MG63 (cell line): ENCODE measurements around the gene ZNF385B. TPM values are rescaled to one million over a fixed set of nuclear protein-coding genes. Genes with fewer than 3 reads are reported as not detected.

ENCODE experiments used
- DNase-seq: peaks from one replicate; pipeline ENCODE4 v3.0.0-alpha.2; 2020
- H3K27me3 ChIP-seq: fragments of 250-450 bp; sonication (Bioruptor Pico); 2 replicates; pipeline ENCODE4 v1.5.1; 2020; ENCODE audit warnings: mild to moderate bottlenecking, moderate library complexity
- H3K36me3 ChIP-seq: fragments of 250-450 bp; sonication (Bioruptor Pico); 2 replicates; pipeline ENCODE4 v1.5.1; 2020; ENCODE audit warnings: mild to moderate bottlenecking, moderate library complexity
- H3K4me3 ChIP-seq: fragments of 250-450 bp; sonication (Bioruptor Pico); 2 replicates; pipeline ENCODE4 v1.5.1; 2020; ENCODE audit warnings: mild to moderate bottlenecking, moderate library complexity
- H3K9me3 ChIP-seq: fragments of 250-450 bp; sonication (Bioruptor Pico); 2 replicates; pipeline ENCODE4 v1.5.1; 2020; ENCODE audit warnings: mild to moderate bottlenecking, moderate library complexity
- total RNA-seq: library from RNA; depleted of rRNA; stranded (reverse); fragments of >200 nt; shearing (Covaris generic); gene quantifications from 2 replicates; pipeline ENCODE4 v1.2.3, GENCODE V29; 2014; ENCODE audit warnings: low replicate concordance

Gene ZNF385B
- total RNA-seq, 1 experiment from 2014 or later = not detected

DNA sequence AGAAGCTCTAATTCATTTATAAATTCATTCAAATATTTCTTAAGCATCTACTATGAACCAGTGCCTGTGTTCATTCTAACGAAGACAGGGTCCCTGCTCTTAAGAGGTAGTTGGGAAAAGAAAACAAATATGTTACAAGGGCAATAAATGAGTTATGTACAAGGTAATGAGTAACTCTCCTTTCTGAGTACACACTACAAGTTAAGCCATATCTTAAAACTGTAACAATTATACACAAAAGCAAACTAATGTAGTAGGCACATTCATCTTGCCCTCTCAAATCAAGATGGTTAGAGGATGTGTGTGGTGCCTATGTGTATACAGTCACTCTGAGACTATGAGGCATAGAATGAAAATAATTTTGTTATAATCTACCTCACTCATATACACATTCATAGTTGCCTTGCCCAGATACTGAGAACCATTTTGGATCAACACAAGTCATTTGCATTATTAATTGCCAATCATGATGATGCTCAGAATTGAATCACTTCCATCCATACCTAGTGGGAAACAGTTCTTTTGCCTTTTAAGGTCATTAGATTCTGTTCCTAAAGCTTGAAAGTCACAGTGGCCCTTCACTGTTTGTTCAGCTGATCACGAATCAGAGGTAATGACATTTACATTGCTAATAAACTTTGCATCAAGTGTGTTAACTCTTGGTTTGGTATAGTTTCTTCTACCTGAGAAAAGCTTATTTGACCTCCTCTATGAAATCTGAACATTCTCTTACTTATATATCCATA is 283.1 kb downstream of the ZNF385B start:
- no peaks in the 10 kb centered on the region for H3K27me3 ChIP-seq
- H3K9me3 ChIP-seq = no peaks in the 10 kb centered on the region
- no peak for DNase-seq
- no peaks in the 10 kb centered on the region for H3K36me3 ChIP-seq
- no peak overlapping the region for H3K4me3 ChIP-seq

DNA sequence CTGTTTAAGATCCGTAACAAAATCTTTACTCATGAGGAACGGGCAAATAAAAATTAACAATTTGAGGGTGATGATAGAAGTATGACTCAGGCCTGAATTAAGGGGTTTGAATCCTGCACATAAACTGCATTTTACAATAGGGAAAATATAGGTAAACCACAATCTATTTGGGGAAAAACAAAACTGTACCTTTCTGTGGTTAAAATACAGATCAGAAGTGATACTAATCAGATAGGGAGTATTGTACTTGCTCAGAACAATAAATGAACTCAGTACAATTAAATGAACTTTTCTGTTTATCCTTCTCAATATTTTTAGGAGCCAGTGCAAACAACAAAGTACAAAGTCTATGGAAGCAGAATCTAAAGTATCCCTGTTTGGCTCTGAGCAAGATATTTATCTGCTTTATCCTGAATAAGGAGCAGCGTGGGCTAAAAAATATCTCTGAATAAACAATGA is 287.3 kb downstream of the ZNF385B start:
- Histone ChIP-seq H3K36me3 (no peaks in the 10 kb centered on the region), H3K9me3 (no peaks in the 10 kb centered on the region), H3K4me3 (no peak overlapping the region), H3K27me3 (no peaks in the 10 kb centered on the region)
- no peak for DNase-seq

DNA sequence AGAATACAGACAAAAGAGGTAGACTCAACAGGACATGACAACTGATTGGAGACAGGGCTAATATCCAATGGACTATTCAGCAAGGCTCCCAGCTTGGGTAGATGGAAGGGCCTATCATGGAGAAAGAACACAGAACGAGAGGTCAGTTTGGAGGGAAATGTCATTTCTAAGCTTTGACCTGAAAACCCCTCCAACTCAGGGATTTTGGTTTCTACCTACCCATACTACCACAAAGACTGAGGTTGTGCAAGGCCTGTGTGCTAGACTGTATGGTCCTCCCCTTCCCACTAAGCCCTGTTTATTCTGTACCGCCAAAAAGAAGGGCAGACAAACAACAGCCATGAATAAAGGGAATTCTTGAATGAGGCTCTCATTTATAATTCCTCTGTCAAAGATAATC is 288.9 kb downstream of the ZNF385B start:
- no peaks in the 10 kb centered on the region for H3K27me3 ChIP-seq

DNA sequence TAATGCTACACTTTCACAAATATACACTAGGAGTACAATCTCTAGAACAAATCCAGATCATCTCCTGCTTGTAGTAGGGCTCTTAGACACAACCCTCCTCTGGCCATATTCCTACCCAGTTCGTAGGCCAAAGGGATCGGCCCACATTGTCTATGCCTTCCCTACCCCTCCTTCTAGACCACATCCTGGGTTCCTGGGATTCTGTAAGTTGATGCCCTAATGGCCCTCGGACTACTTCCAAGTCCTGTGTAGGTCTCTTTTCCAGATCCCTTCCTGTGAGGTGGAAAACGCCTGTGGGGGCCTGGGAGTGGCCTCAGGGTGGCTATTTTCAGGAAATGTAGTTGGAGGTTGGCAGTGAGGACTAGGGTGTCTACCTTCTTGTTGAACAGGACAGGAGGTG is 289.7 kb downstream of the ZNF385B start:
- Histone ChIP-seq H3K27me3 (no peaks in the 10 kb centered on the region), H3K36me3 (no peaks in the 10 kb centered on the region), H3K4me3 (no peak overlapping the region), H3K9me3 (no peaks in the 10 kb centered on the region)
- no peak for DNase-seq

More for the DNA sequence above, 288.9 kb downstream of the ZNF385B start:
- no peaks in the 10 kb centered on the region for H3K9me3 ChIP-seq
- no peak for DNase-seq
- no peaks in the 10 kb centered on the region for H3K36me3 ChIP-seq
- no peak overlapping the region for H3K4me3 ChIP-seq

DNA sequence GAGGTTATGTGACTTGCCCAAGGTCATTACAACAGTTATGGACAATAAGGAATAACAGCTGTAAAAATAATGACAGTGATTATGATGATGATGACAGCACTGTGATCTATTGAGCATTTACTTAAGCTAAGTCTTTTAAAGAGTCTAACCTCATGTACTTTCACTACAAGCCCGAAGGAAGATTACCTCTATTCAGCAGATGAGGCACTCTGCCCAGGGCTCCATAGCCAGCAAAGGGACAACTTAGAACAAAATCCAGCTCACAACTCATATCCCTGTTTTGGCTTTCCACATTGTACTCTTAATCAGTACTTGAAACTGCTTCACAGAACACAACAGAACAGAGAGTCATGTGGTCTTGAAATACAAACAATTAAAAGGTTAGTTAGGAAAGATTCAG is 290.2 kb downstream of the ZNF385B start:
- Histone ChIP-seq H3K9me3 (no peaks in the 10 kb centered on the region), H3K36me3 (no peaks in the 10 kb centered on the region), H3K4me3 (no peak overlapping the region), H3K27me3 (no peaks in the 10 kb centered on the region)
- DNase-seq = no peak

DNA sequence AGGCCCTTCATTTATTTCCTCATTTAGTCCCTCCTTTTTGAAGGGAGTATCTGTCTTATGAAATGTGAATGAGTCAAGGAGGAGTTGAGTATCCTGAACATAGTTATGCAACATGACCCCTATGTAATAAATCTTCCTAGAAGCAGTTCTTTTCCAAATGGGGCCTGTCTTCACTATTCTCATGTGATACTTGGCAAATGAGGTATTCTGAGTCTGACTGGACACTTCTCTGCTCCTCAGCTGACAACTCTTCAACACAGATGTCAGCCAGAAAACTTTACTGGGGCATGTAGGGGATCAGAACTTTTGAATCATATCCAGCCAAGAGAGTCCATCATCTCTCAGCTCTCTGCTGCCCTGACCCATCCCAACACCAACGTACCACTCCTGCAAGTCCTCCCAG is 291.6 kb downstream of the ZNF385B start:
- DNase-seq = no peak
- Histone ChIP-seq H3K4me3 (no peak overlapping the region), H3K36me3 (no peaks in the 10 kb centered on the region), H3K9me3 (no peaks in the 10 kb centered on the region), H3K27me3 (no peaks in the 10 kb centered on the region)

DNA sequence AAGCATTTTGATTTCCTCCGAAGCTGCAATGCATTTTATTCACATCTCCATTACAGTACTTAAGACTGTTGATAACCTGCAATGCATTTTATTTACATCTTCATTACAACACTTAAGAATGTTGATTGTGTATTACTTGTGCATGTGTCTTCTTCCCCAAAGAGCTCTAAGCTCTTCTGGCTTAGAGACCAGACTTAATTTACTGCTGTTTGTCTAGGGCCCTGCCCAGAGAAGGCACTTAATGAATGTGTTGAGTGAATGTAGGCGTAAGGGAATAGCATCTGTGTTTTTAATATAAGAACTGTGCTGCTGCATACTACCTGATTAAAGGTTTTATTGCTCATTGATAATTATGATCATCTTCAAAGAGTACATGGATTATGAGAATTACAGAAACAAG is 295.6 kb downstream of the ZNF385B start:
- Histone ChIP-seq H3K27me3 (no peaks in the 10 kb centered on the region), H3K9me3 (no peaks in the 10 kb centered on the region), H3K4me3 (no peak overlapping the region), H3K36me3 (no peaks in the 10 kb centered on the region)
- DNase-seq = no peak

DNA sequence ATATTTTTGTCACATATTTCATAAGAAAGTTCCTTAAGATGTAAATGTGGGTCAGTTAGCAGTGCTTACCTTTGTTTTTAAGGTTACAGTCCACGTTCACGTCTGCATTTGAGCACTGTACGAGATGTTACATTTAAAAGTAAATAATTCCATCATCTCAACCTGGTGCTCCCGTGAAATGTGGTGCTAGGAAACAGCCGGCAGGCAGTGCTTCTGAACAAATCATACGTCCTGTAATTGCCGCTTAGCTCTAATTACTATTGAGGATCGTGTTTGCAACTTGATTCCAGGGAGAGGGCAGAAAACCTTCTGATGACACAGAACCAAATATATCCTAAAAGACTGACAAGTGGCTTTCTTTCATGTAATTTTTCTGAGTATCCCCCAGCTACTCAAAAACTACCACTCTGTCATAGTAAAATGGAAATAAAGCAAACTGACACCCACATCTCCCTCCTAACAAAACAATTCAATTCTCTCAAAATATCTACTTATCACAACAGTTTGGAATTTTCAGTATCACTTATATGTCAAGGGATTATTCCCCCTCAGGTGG is 299.0 kb downstream of the ZNF385B start:
- H3K9me3 ChIP-seq = no peaks in the 10 kb centered on the region
- H3K4me3 ChIP-seq = no peak overlapping the region
- no peaks in the 10 kb centered on the region for H3K27me3 ChIP-seq
- H3K36me3 ChIP-seq = no peaks in the 10 kb centered on the region
- DNase-seq = no peak

DNA sequence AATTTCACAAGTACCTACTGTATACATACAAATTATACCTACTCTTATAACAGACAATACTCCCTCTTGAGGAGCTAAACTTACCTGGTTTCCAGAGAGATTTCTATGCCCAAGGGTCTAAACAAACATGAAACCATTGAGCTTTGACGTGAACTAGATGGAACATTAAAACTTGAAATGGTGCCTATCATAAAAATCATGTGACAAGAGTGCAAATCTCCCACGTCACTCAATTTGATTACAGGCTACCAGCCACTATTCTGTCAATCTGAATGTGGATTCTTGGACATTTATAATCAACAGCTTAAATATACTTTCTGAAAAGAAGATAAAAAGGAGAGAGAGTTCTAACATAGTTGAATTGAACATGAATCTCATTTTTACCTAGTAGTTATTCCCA is 299.7 kb downstream of the ZNF385B start:
- Histone ChIP-seq H3K9me3 (no peaks in the 10 kb centered on the region), H3K4me3 (no peak overlapping the region), H3K27me3 (no peaks in the 10 kb centered on the region), H3K36me3 (no peaks in the 10 kb centered on the region)
- no peak for DNase-seq

DNA sequence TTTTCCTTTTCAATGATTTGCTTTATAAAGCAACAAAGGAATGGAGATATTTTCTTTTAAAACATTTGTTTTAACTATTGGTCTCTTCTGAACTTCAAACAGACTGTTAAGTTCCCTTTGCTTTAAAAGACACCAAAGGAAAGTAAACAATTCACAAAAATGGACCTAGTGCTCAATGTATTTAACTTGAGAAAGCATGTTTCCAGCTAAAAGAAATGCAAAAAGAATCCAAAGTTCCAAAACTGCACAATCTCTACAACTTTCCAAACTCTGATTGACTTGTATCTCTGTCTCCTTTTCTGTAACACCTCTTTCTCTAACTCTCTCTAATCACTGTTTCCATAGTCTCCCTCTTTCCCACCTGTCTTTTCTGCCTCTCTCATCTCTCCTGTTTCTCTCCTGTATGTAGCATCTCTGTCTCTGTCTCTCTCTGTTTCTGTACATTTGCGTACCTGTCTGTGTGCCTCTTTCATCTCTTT is 301.1 kb downstream of the ZNF385B start:
- Histone ChIP-seq H3K36me3 (no peaks in the 10 kb centered on the region), H3K9me3 (no peaks in the 10 kb centered on the region), H3K4me3 (no peak overlapping the region), H3K27me3 (no peaks in the 10 kb centered on the region)
- no peak for DNase-seq

DNA sequence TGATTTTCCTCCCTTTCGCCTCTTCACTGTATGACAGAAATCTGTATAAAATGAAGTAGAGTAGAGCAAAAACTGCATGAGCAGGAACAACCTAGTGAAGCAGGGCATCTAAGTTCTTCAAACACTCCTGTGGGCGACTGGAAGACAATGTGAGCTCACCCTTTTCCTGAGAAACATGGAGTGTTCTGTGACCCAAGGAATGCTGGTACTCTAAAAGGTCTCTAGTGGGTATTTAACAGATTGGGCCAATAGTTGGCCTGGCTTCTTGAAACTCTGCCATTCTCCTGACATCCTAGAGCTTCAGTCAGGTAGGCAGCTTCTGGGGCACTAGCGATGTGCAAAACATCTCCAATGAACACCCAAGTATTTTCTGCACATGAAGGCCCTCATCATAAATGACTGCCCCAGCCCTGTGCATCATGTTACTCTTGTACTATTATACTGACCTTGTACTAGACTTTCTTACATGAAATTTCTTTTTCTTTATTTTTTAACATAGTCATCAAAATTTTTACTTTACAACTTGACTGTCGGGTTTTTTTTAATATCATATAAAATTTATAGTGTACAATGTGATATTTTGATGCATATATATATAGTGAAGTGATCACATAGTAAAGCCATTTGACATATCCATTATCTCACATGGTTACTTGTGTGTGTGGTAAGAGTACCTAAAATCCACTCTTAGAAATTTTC is 302.2 kb downstream of the ZNF385B start:
- Histone ChIP-seq H3K9me3 (no peaks in the 10 kb centered on the region), H3K4me3 (no peak overlapping the region), H3K27me3 (no peaks in the 10 kb centered on the region), H3K36me3 (no peaks in the 10 kb centered on the region)
- no peak for DNase-seq

DNA sequence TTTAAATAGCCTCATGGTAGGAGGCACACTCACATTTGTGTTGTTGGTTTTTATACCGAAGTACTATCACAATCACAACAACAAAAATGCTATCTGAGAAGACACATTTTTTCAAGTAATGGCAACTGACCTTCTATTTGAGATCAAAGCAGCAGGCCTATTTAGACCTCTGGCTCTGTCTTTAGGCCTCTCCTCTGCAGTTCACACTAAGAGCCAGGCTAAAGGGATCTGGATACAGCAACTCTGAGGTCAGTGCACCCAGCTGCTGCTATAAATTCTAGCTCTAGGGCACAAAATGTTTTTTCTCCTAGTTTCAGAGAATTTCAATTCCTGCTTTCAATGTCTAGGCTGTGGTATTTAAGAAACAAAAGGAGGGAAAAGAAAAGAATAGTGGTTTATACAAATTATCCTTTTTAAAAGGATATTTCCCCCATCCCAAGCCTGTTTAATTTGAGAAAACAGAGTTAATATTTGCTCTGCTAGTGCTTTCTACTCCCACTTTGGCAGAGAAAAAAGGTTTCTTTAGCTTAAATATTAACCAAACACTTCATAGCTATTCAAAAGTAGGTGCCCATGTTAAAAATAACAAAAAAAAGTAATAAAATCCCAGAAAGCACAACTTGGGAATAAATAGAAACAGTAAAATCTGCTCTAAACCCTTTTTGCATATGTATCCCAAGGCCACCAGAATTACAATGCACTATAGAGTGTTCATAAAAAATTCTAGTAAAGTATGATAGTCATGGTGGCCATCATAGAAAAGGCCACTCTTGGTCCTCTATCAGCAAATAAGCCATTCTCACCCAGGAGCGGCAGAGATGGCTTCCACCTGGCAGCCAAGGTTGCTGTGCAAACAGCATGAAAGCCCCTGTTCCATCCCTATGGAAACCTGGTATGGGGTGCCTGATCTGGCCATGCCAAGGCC is 303.1 kb downstream of the ZNF385B start:
- Histone ChIP-seq H3K27me3 (no peaks in the 10 kb centered on the region), H3K4me3 (no peak overlapping the region), H3K36me3 (no peaks in the 10 kb centered on the region), H3K9me3 (no peaks in the 10 kb centered on the region)
- no peak for DNase-seq

DNA sequence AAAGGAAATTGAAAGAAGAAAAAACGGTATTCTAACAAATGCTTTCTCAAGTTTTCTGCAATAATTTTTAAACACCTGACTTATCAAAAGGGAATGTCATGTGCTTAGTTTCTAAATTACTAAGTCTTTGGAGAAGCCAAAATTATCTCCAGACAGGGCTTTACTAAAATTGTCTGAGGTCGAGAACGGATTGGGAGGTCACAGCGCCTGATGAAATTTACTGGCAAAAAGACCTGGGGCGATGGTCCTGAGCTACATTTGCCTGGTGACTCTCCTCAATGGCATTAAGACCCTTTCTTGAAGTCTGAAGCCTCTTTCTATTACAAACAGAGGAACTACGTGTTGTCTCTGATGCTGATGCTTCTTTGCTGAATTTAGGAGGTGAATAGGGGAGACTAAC is 305.0 kb downstream of the ZNF385B start:
- H3K9me3 ChIP-seq = no peaks in the 10 kb centered on the region
- H3K27me3 ChIP-seq = no peaks in the 10 kb centered on the region
- DNase-seq = no peak
- H3K4me3 ChIP-seq = no peak overlapping the region
- H3K36me3 ChIP-seq = no peaks in the 10 kb centered on the region

DNA sequence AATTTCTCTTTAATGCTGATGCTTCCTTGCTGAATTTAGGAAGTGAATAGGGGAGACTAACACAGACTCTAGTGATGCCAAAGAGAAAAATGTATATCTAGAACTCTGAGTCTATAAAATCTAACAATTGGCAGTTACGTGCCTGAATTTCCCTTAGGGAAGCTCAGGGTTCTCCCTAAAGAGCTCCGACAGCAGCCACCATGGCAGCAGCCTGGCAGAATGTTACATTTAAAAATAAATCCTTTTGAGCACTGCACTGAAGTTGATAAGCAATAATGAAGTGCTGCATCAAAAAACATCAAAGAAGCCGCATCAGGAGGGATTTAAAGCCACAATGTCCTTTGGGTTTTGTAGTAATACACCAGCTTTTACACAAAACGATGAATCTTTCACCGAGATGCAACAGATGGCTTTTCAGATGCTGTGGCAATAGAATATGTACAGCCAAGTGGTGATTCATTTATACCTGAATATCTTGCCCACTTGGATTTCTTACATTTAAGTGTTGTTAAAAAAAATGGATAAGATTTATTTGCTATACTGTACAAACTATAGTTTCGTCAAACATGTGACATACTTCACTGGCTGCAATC is 305.6 kb downstream of the ZNF385B start:
- no peaks in the 10 kb centered on the region for H3K27me3 ChIP-seq
- H3K36me3 ChIP-seq = no peaks in the 10 kb centered on the region
- H3K4me3 ChIP-seq = no peak overlapping the region
- H3K9me3 ChIP-seq = no peaks in the 10 kb centered on the region
- no peak for DNase-seq

DNA sequence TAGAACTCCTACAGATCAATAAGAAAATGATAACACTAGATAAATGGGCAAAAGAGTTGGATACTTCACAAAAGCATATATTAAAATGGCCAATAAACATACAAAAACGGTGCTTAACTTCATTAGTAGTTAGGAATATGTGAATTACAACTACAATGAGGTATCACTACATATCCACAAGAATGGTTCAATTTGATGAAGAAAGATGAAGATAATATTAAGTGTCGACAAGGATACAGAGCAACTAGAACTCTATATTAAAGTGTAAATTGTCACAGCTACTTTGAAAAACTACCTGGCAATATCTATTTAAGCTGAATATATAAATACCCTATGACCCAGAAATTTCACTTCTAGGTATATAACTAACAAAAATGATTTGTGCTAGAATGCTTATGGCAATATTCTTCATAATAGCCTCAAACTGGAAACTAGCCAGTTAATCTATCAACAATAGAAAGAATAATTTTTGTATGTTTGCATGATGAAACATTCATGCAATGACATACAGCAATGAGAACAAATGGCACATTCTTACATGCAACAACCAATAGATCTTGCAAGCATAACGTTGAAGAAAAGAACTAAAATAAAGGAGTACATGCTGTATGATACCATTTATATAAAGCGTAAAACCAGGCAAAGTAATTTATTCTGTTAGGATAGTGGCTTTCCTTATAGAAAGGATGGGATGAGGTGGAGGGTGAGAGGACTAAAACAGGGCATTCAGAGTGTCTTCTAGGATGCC is 306.6 kb downstream of the ZNF385B start:
- DNase-seq = no peak
- Histone ChIP-seq H3K4me3 (no peak overlapping the region), H3K36me3 (no peaks in the 10 kb centered on the region), H3K9me3 (no peaks in the 10 kb centered on the region), H3K27me3 (no peaks in the 10 kb centered on the region)

DNA sequence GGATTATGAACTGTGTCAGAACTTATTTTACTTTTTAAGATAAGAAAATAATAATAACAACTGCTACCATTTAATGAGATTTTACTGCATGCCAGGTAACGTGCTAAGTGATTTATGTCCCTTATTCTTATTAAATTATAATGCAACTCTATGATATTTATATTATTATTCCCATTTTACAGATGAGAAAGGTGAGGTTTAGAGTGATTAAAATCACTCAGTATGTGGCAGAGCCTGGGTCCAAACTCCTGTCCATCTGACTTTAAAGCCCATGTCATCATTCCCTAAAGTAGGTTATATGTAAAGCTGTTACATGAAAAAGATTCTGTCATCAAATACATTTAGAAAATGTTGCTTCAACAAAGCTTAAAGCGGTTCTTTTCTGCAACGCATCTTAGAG is 308.0 kb downstream of the ZNF385B start:
- Histone ChIP-seq H3K4me3 (no peak overlapping the region), H3K27me3 (no peaks in the 10 kb centered on the region), H3K36me3 (no peaks in the 10 kb centered on the region), H3K9me3 (no peaks in the 10 kb centered on the region)
- no peak for DNase-seq
